Keratinocyte (primary cell): ENCODE results near the gene GRK5. TPM values are rescaled to one million over a fixed set of nuclear protein-coding genes. Genes with fewer than 3 reads are reported as not detected.

Source experiments
- DNase-seq: peaks from one replicate; pipeline ENCODE4 v3.0.0-alpha.2; 2011; ENCODE audit warnings: low read depth, missing footprints, low spot score
- FAIRE-seq: peaks from 2 replicates; lab custom pipeline; 2011; peaks lifted over from hg19 to GRCh38; lab: Jason Lieb, UNC
- H2AFZ ChIP-seq: 2 replicates; pipeline ENCODE4 v1.6.0; 2012; ENCODE audit warnings: low read length, control low read depth, inconsistent platforms; ENCODE audit not compliant: control insufficient read depth
- H3K27ac ChIP-seq: 2 replicates; pipeline ENCODE4 v1.5.1; 2011; ENCODE audit warnings: low read length; ENCODE audit not compliant: control insufficient read depth, insufficient read depth
- H3K27me3 ChIP-seq: 3 replicates; pipeline ENCODE4 v1.6.0; 2011; ENCODE audit warnings: low read length; ENCODE audit not compliant: control insufficient read depth, insufficient read depth; ENCODE audit errors: extremely low read depth
- H3K36me3 ChIP-seq, 2 experiments: 2 replicates in 1 of 2; 3 replicates in 1 of 2; pipeline ENCODE4 v1.5.1; 2011; ENCODE audit warnings: low read length in 2 of 2, mild to moderate bottlenecking in 1 of 2; ENCODE audit not compliant: control insufficient read depth in 2 of 2, insufficient read depth in 2 of 2; ENCODE audit errors: extremely low read depth in 1 of 2
- H3K4me1 ChIP-seq: 3 replicates; pipeline ENCODE4 v1.5.1; 2011; ENCODE audit warnings: low read length; ENCODE audit not compliant: control insufficient read depth, insufficient read depth; ENCODE audit errors: extremely low read depth
- H3K4me2 ChIP-seq: 3 replicates; pipeline ENCODE4 v1.6.0; 2011; ENCODE audit warnings: low read depth, low read length; ENCODE audit not compliant: control insufficient read depth, insufficient read depth; ENCODE audit errors: extremely low read depth
- H3K4me3 ChIP-seq, 3 experiments: fragments of 200-600 bp in 1 of 3; sonication (generic) in 1 of 3; 2 replicates in 2 of 3; 3 replicates in 1 of 3; pipeline ENCODE4 v1.5.1; 2011 to 2016; ENCODE audit warnings: low read length in 3 of 3, mild to moderate bottlenecking in 3 of 3, control low read depth in 2 of 3, inconsistent platforms in 1 of 3, low read depth in 1 of 3, mixed read lengths in 1 of 3, mixed run types in 1 of 3, moderate library complexity in 1 of 3; ENCODE audit not compliant: control insufficient read depth in 2 of 3, insufficient read depth in 2 of 3; ENCODE audit errors: extremely low read depth in 1 of 3
- H3K79me2 ChIP-seq: 2 replicates; pipeline ENCODE4 v1.6.0; 2012; ENCODE audit warnings: low read length; ENCODE audit not compliant: control insufficient read depth, insufficient read depth
- H3K9ac ChIP-seq: 3 replicates; pipeline ENCODE4 v1.6.0; 2011; ENCODE audit warnings: low read length; ENCODE audit not compliant: control insufficient read depth, insufficient read depth; ENCODE audit errors: extremely low read depth
- H3K9me1 ChIP-seq: 3 replicates; pipeline ENCODE4 v1.6.0; 2011; ENCODE audit warnings: low read length; ENCODE audit not compliant: control insufficient read depth, insufficient read depth; ENCODE audit errors: extremely low read depth
- H3K9me3 ChIP-seq: 2 replicates; pipeline ENCODE4 v1.5.1; 2012; ENCODE audit warnings: low read depth, low read length; ENCODE audit not compliant: control insufficient read depth
- H4K20me1 ChIP-seq: 3 replicates; pipeline ENCODE4 v1.6.0; 2011; ENCODE audit warnings: low read length; ENCODE audit not compliant: control insufficient read depth, insufficient read depth; ENCODE audit errors: extremely low read depth
- EZH2 ChIP-seq: IDR thresholded peaks from one replicate; pipeline ENCODE4 v1.6.1; 2012; ENCODE audit warnings: inconsistent platforms, mild to moderate bottlenecking, low read length, moderate library complexity
- dilution Hi-C: fragments of 300-500 bp; cut with MboI; formaldehyde crosslinking; loops from one replicate; pipeline ENCODE4 v1.7.0; 2020; ENCODE audit warnings: low sequenced_read_pairs; ENCODE audit not compliant: extremely low pct_ligation_motif_present
- polyA plus RNA-seq, 5 experiments: library from polyadenylated mRNA; depleted of rRNA in 3 of 5; stranded (reverse) in 3 of 5; stranded (forward) in 1 of 5; unstranded in 1 of 5; fragments of >200 nt; gene quantifications; 1 replicate in 1 of 5; 2 replicates in 3 of 5; 3 replicates in 1 of 5; pipeline versions ENCODE4 v1.2.1 to v1.2.3, GENCODE V29; 2011 to 2012; ENCODE audit warnings: missing spikeins in 2 of 5, low read depth in 1 of 5, low replicate concordance in 1 of 5
- TF ChIP-seq, protein P1 (sequence below), 3 experiments: IDR thresholded peaks in 1 of 3; conservative IDR thresholded peaks in 1 of 3; optimal IDR thresholded peaks in 1 of 3; 2 replicates in 2 of 3; 3 replicates in 1 of 3; pipeline versions ENCODE3 to v1.5.1; 2011; ENCODE audit warnings: low read length in 3 of 3, mild to moderate bottlenecking in 3 of 3, moderate library complexity in 2 of 3, control low read depth in 1 of 3, inconsistent platforms in 1 of 3; ENCODE audit not compliant: insufficient read depth in 2 of 3; ENCODE audit errors: extremely low read depth in 1 of 3

GRK5 gene
- polyA plus RNA-seq, 1 donor (not counting 4 experiments of a cell fraction or from before 2014, with no cell fraction given): 7.6 TPM

DNA sequence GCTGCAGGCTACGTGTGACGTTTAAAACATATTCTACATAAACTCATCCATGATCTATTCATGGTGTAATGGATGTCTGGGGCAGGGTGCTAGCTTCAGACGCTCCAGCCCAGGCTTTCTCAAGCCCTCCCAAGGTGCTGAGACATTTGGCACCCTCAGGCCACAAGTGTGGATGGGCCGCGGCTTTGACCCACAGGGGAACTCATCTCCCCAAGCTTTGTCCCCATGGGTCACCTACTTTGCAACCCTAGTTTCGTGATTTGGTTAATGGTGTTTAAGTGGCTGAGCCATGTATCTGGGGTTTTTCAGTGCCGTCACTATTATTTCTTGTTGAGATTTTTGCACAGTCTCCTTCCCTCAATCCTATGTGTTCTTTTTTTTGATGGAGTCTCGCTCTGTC is 66.0 kb downstream of the GRK5 start:
- Histone ChIP-seq H3K27me3 (no peaks in the 10 kb centered on the region), H3K36me3 (no peaks in the 10 kb centered on the region), H2AFZ (no peak overlapping the region), H3K4me3 (no peak overlapping the region), H3K27ac (no peak overlapping the region), H3K9me3 (no peaks in the 10 kb centered on the region), H3K9ac (no peak overlapping the region), H3K4me2 (no peak overlapping the region), H4K20me1 (no peaks in the 10 kb centered on the region), H3K9me1 (peaks cover 3% of the 10 kb centered on the region), H3K79me2 (no peaks in the 10 kb centered on the region), H3K4me1 (peaks cover 7% of the 10 kb centered on the region)
- dilution Hi-C loops: no loop called here
- FAIRE-seq: no peak
- TF ChIP-seq, protein P1, sequence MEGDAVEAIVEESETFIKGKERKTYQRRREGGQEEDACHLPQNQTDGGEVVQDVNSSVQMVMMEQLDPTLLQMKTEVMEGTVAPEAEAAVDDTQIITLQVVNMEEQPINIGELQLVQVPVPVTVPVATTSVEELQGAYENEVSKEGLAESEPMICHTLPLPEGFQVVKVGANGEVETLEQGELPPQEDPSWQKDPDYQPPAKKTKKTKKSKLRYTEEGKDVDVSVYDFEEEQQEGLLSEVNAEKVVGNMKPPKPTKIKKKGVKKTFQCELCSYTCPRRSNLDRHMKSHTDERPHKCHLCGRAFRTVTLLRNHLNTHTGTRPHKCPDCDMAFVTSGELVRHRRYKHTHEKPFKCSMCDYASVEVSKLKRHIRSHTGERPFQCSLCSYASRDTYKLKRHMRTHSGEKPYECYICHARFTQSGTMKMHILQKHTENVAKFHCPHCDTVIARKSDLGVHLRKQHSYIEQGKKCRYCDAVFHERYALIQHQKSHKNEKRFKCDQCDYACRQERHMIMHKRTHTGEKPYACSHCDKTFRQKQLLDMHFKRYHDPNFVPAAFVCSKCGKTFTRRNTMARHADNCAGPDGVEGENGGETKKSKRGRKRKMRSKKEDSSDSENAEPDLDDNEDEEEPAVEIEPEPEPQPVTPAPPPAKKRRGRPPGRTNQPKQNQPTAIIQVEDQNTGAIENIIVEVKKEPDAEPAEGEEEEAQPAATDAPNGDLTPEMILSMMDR (optimal IDR thresholded peaks at IDR 0.05 in 1 of 3, IDR thresholded peaks at IDR 0.05 in 1 of 3, conservative IDR thresholded peaks at IDR 0.05 in 1 of 3; ENCODE audit: extremely low read depth in 1 of 3, insufficient read depth in 2 of 3, low read length in 3 of 3): no peak
- no peak for TF ChIP-seq EZH2
- DNase-seq: no peak

DNA sequence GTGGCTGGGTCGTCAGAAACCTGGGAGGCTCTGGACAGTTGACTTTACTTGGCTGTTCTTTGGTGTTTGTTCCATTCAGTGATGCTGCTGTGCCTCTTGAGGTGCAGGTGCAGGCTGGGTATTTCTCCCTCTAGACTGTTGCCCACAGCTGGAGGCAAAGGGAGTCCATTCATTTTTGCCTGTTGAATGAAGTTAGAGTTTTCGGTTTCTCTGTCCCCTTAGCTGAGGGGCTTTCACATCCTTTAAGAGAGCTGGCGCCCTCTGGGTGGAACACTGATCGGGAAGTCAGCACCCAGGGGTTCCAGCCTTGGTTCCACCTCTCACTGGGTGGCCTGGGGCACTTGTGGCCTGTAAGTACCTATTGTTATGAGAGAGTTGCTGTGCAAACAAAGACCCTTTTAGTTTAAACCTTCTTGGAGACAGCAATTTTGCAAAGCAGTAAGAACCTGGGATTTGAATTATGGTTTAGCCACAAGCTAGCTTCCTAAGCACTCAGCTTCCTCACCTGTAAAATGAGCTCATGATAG is 67.2 kb downstream of the GRK5 start:
- no peak for TF ChIP-seq EZH2
- TF ChIP-seq, protein P1 (optimal IDR thresholded peaks at IDR 0.05 in 1 of 3, IDR thresholded peaks at IDR 0.05 in 1 of 3, conservative IDR thresholded peaks at IDR 0.05 in 1 of 3; ENCODE audit: extremely low read depth in 1 of 3, insufficient read depth in 2 of 3, low read length in 3 of 3): no peak
- no peak for FAIRE-seq
- no peak for DNase-seq
- peaks cover 3% of the 10 kb centered on the region for H3K9me1 ChIP-seq
- no peaks in the 10 kb centered on the region for H3K27me3 ChIP-seq
- no peaks in the 10 kb centered on the region for H3K9me3 ChIP-seq
- H3K36me3 ChIP-seq: no peaks in the 10 kb centered on the region
- no peak overlapping the region for H3K9ac ChIP-seq
- H3K4me3 ChIP-seq: no peak overlapping the region
- no peak overlapping the region for H3K4me2 ChIP-seq
- dilution Hi-C loops: no loop called here
- peaks cover 7% of the 10 kb centered on the region for H3K4me1 ChIP-seq
- H3K27ac ChIP-seq: no peak overlapping the region
- H3K79me2 ChIP-seq: no peaks in the 10 kb centered on the region
- no peaks in the 10 kb centered on the region for H4K20me1 ChIP-seq
- no peak overlapping the region for H2AFZ ChIP-seq
